Measurements from ENCODE around the gene PRKAB1.

The PRKAB1 gene

DNA sequence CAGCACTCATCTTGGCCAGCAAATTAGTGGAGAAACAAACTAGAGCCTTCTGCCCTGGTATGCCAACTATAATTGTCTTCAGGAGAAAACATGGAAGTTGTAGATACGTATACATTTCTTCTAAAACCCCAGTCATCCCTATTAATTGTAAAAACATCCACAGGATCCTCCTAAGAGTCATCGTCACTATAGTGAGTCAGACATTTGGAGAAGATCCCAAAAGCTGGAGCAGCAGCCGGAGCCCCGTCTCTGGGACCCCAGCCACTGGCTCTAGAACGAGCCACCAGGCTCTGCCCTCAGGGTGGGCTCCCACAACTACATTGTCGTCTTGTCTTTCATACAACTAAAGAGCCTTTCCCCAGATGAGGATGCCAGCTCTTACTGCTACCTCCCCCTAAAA, 15.5 kb downstream of the PRKAB1 start:
- Histone ChIP-seq H3K36me3 (ENCODE audit: control insufficient read depth, insufficient read depth, low read length) (peaks cover 31% of the 10 kb centered on the region), H3K4me3 (replicated peaks; ENCODE audit: low read depth, low read length) (no peak overlapping the region), H3K27me3 (replicated peaks; ENCODE audit: control insufficient read depth, insufficient read depth, low read length) (no peaks in the 10 kb centered on the region)
- no peak for TF ChIP-seq CTCF (IDR thresholded peaks at IDR 0.05; ENCODE audit: insufficient read depth, low read length, poor library complexity, severe bottlenecking)
- DNase-seq (ENCODE audit: extremely low read depth, insufficient read length) = no peak

DNA sequence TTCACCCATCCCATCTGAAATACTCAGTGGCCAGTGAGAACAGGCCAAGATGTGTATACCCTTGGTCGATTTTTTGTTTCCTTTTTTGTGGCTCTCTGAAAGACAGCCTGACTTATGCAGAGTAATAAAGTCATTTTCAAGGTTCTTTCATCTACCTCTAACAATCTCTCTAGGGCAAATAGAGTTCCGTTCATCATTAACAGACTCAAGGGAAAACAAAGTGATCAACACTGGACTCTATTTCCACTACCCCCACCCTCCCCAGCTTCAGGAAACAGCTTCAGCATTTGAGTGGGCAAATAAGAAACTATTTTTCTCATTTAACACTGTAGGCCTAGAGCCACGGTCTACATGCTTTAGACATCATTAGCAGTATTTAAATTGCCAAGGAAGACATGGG, 15.9 kb downstream of the PRKAB1 start:
- TF ChIP-seq CTCF (IDR thresholded peaks at IDR 0.05; ENCODE audit: insufficient read depth, low read length, poor library complexity, severe bottlenecking) = no peak
- DNase-seq (ENCODE audit: extremely low read depth, insufficient read length) = no peak
- Histone ChIP-seq H3K4me3 (replicated peaks; ENCODE audit: low read depth, low read length) (no peak overlapping the region), H3K36me3 (ENCODE audit: control insufficient read depth, insufficient read depth, low read length) (peaks cover 27% of the 10 kb centered on the region), H3K27me3 (replicated peaks; ENCODE audit: control insufficient read depth, insufficient read depth, low read length) (no peaks in the 10 kb centered on the region)

GRCh38 chr12:119684711-119685369, 16.9 kb downstream of the PRKAB1 start:
- peaks cover 21% of the 10 kb centered on the region for H3K36me3 ChIP-seq (ENCODE audit: control insufficient read depth, insufficient read depth, low read length)
- no peak overlapping the region for H3K4me3 ChIP-seq (replicated peaks; ENCODE audit: low read depth, low read length)
- DNase-seq (ENCODE audit: extremely low read depth, insufficient read length) = no peak

GRCh38 chr12:119685375-119685774, 17.4 kb downstream of the PRKAB1 start:
- no peak for TF ChIP-seq CTCF (IDR thresholded peaks at IDR 0.05; ENCODE audit: insufficient read depth, low read length, poor library complexity, severe bottlenecking)
- H3K27me3 ChIP-seq (replicated peaks; ENCODE audit: control insufficient read depth, insufficient read depth, low read length) = no peaks in the 10 kb centered on the region

More at GRCh38 chr12:119684711-119685369, 16.9 kb downstream of the PRKAB1 start:
- H3K27me3 ChIP-seq (replicated peaks; ENCODE audit: control insufficient read depth, insufficient read depth, low read length) = no peaks in the 10 kb centered on the region
- no peak for TF ChIP-seq CTCF (IDR thresholded peaks at IDR 0.05; ENCODE audit: insufficient read depth, low read length, poor library complexity, severe bottlenecking)

GRCh38 chr12:119686355-119686754, 18.4 kb downstream of the PRKAB1 start:
- no peaks in the 10 kb centered on the region for H3K27me3 ChIP-seq (replicated peaks; ENCODE audit: control insufficient read depth, insufficient read depth, low read length)
- H3K4me3 ChIP-seq (replicated peaks; ENCODE audit: low read depth, low read length) = no peak overlapping the region
- peaks cover 8% of the 10 kb centered on the region for H3K36me3 ChIP-seq (ENCODE audit: control insufficient read depth, insufficient read depth, low read length)
- TF ChIP-seq CTCF (IDR thresholded peaks at IDR 0.05; ENCODE audit: insufficient read depth, low read length, poor library complexity, severe bottlenecking) = no peak
- DNase-seq (ENCODE audit: extremely low read depth, insufficient read length) = no peak

More at GRCh38 chr12:119685375-119685774, 17.4 kb downstream of the PRKAB1 start:
- peaks cover 15% of the 10 kb centered on the region for H3K36me3 ChIP-seq (ENCODE audit: control insufficient read depth, insufficient read depth, low read length)
- no peak overlapping the region for H3K4me3 ChIP-seq (replicated peaks; ENCODE audit: low read depth, low read length)
- DNase-seq (ENCODE audit: extremely low read depth, insufficient read length) = no peak

- no peaks in the 10 kb centered on the region for H3K27me3 ChIP-seq (replicated peaks; ENCODE audit: control insufficient read depth, insufficient read depth, low read length)
- no peak for DNase-seq (ENCODE audit: extremely low read depth, insufficient read length)
- no peak overlapping the region for H3K4me3 ChIP-seq (replicated peaks; ENCODE audit: low read depth, low read length)
- peaks cover 5% of the 10 kb centered on the region for H3K36me3 ChIP-seq (ENCODE audit: control insufficient read depth, insufficient read depth, low read length)
- no peak for TF ChIP-seq CTCF (IDR thresholded peaks at IDR 0.05; ENCODE audit: insufficient read depth, low read length, poor library complexity, severe bottlenecking)
Observed at GRCh38 chr12:119686776-119687175, 18.8 kb downstream of the PRKAB1 start.
